H1 (cell line): ENCODE measurements around the gene KRT9. TPM values are rescaled to one million over a fixed set of nuclear protein-coding genes. Genes with fewer than 3 reads are reported as not detected.

Source experiments
- CTCF ChIA-PET: fragments of 300-600 bp; sonication (Branson Sonifier 250); formaldehyde crosslinking; loops from one replicate; lab custom pipeline; 2021; ENCODE audit not compliant: partially characterized antibody; lab: Charles Lee
- POLR2A ChIA-PET: fragments of 300-600 bp; sonication (Branson Sonifier 250); formaldehyde crosslinking; loops from one replicate; lab custom pipeline; 2021; ENCODE audit warnings: inconsistent platforms; ENCODE audit not compliant: partially characterized antibody; lab: Charles Lee
- DNase-seq, 2 experiments: peaks; one replicate each; pipeline versions ENCODE4 v3.0.0 to v3.0.0-alpha.2; 2010 to 2022; ENCODE audit warnings: low spot score in 2 of 2, low read depth in 1 of 2, mixed read lengths in 1 of 2
- FAIRE-seq: peaks from 2 replicates; lab custom pipeline; 2011; peaks lifted over from hg19 to GRCh38; lab: Jason Lieb, UNC
- H2AFZ ChIP-seq: 2 replicates; pipeline ENCODE4 v1.8.1; 2012; ENCODE audit warnings: low read length, inconsistent platforms
- H2AK5ac ChIP-seq: 2 replicates; pipeline ENCODE4 v1.6.1; 2013; ENCODE audit warnings: low read depth, low read length
- H2BK120ac ChIP-seq: replicated peaks from 2 replicates; pipeline ENCODE3; 2013; ENCODE audit warnings: low read depth, low read length, inconsistent platforms
- H2BK12ac ChIP-seq: 2 replicates; pipeline ENCODE4 v1.6.1; 2013; ENCODE audit warnings: low read depth, low read length
- H2BK15ac ChIP-seq: 2 replicates; pipeline ENCODE4 v1.6.1; 2013; ENCODE audit warnings: low read length
- H2BK20ac ChIP-seq: 2 replicates; pipeline ENCODE4 v1.6.1; 2013; ENCODE audit warnings: low read length
- H2BK5ac ChIP-seq: 2 replicates; pipeline ENCODE4 v1.6.1; 2013; ENCODE audit warnings: low read depth, low read length
- H3K14ac ChIP-seq: 2 replicates; pipeline ENCODE4 v1.6.1; 2013; ENCODE audit warnings: inconsistent platforms; ENCODE audit not compliant: insufficient read length
- H3K18ac ChIP-seq: 2 replicates; pipeline ENCODE4 v1.6.1; 2013; ENCODE audit warnings: low read length; ENCODE audit errors: extremely low read depth
- H3K23ac ChIP-seq: 2 replicates; pipeline ENCODE4 v1.6.1; 2013; ENCODE audit warnings: inconsistent platforms; ENCODE audit not compliant: insufficient read length
- H3K23me2 ChIP-seq: 2 replicates; pipeline ENCODE4 v1.6.1; 2013; ENCODE audit warnings: low read depth, low read length
- H3K27ac ChIP-seq: 2 replicates; pipeline ENCODE4 v1.6.1; 2011; ENCODE audit warnings: low read depth, low read length, inconsistent platforms
- H3K27me3 ChIP-seq, 4 experiments: replicated peaks in 1 of 4; 1 replicate in 1 of 4; 2 replicates in 3 of 4; pipeline versions ENCODE4 v1.6.1 to v1.8.1; 2011 to 2013; ENCODE audit warnings: low read length in 3 of 4, mild to moderate bottlenecking in 3 of 4, inconsistent platforms in 2 of 4, mixed read lengths in 2 of 4, moderate library complexity in 1 of 4; ENCODE audit not compliant: control insufficient read depth in 3 of 4, insufficient read depth in 3 of 4; ENCODE audit errors: extremely low read depth in 1 of 4
- H3K36me3 ChIP-seq, 4 experiments: 2 replicates each; pipeline versions ENCODE4 v1.6.1 to v1.8.1; 2011 to 2013; ENCODE audit warnings: mild to moderate bottlenecking in 4 of 4, low read length in 3 of 4, moderate library complexity in 2 of 4, control low read depth in 1 of 4, inconsistent platforms in 1 of 4; ENCODE audit not compliant: insufficient read depth in 4 of 4, control insufficient read depth in 2 of 4
- H3K4ac ChIP-seq: replicated peaks from 2 replicates; pipeline ENCODE3; 2013; ENCODE audit warnings: low read length, low read depth, mixed read lengths, inconsistent platforms; ENCODE audit not compliant: insufficient read length
- H3K4me1 ChIP-seq, 4 experiments: replicated peaks in 1 of 4; 1 replicate in 1 of 4; 2 replicates in 3 of 4; pipeline versions ENCODE4 v1.6.1 to v1.8.1; 2011 to 2013; ENCODE audit warnings: low read length in 3 of 4, inconsistent platforms in 2 of 4, mixed read lengths in 1 of 4; ENCODE audit not compliant: insufficient read depth in 4 of 4, control insufficient read depth in 3 of 4
- H3K4me2 ChIP-seq, 2 experiments: 2 replicates each; pipeline versions ENCODE4 v1.6.1 to v1.8.1; 2011 to 2013; ENCODE audit warnings: low read depth in 2 of 2, low read length in 2 of 2, control low read depth in 1 of 2, inconsistent platforms in 1 of 2, mild to moderate bottlenecking in 1 of 2; ENCODE audit not compliant: insufficient read depth in 1 of 2
- H3K4me3 ChIP-seq, 4 experiments: fragments of 200-600, 300-600 bp in 1 of 4; sonication (generic), shearing (Covaris generic), sonication (Bioruptor Twin) in 1 of 4; 2 replicates each; pipeline versions ENCODE4 v1.5.1 to v1.8.1; 2011 to 2016; ENCODE audit warnings: low read length in 4 of 4, low read depth in 3 of 4, control low read depth in 2 of 4, inconsistent platforms in 2 of 4, mild to moderate bottlenecking in 2 of 4, mixed read lengths in 1 of 4, moderate library complexity in 1 of 4; ENCODE audit not compliant: insufficient read depth in 2 of 4; ENCODE audit errors: extremely low read depth in 1 of 4
- H3K56ac ChIP-seq: replicated peaks from 2 replicates; pipeline ENCODE3; 2013; ENCODE audit warnings: low read depth, mild to moderate bottlenecking, mixed read lengths, low read length, inconsistent platforms; ENCODE audit not compliant: insufficient read length
- H3K79me1 ChIP-seq: 2 replicates; pipeline ENCODE4 v1.6.1; 2013; ENCODE audit warnings: low read depth, low read length, control low read depth
- H3K79me2 ChIP-seq, 2 experiments: 2 replicates each; pipeline versions ENCODE4 v1.6.1 to v1.8.1; 2012 to 2013; ENCODE audit warnings: low read length in 2 of 2, mild to moderate bottlenecking in 2 of 2, inconsistent platforms in 1 of 2; ENCODE audit not compliant: insufficient read depth in 2 of 2, control insufficient read depth in 1 of 2
- H3K9ac ChIP-seq, 4 experiments: replicated peaks in 1 of 4; 1 replicate in 1 of 4; 2 replicates in 3 of 4; pipeline versions ENCODE4 v1.6.1 to v1.8.1; 2011 to 2013; ENCODE audit warnings: low read depth in 3 of 4, low read length in 3 of 4, control low read depth in 2 of 4, mild to moderate bottlenecking in 2 of 4, moderate library complexity in 2 of 4, inconsistent platforms in 1 of 4; ENCODE audit errors: extremely low read depth in 1 of 4
- H3K9me3 ChIP-seq, 2 experiments: 2 replicates each; pipeline versions ENCODE4 v1.6.1 to v1.8.1; 2012 to 2013; ENCODE audit warnings: mild to moderate bottlenecking in 2 of 2, moderate library complexity in 2 of 2, control low read depth in 1 of 2, inconsistent platforms in 1 of 2, low read depth in 1 of 2, low read length in 1 of 2, mixed read lengths in 1 of 2; ENCODE audit not compliant: insufficient read depth in 2 of 2
- H4K20me1 ChIP-seq, 2 experiments: replicated peaks in 1 of 2; 2 replicates each; pipeline versions ENCODE3 to v1.8.1; 2011 to 2013; ENCODE audit warnings: inconsistent platforms in 2 of 2, low read length in 2 of 2, mild to moderate bottlenecking in 1 of 2; ENCODE audit not compliant: insufficient read depth in 2 of 2, control insufficient read depth in 1 of 2
- H4K5ac ChIP-seq: 2 replicates; pipeline ENCODE4 v1.6.1; 2013; ENCODE audit warnings: low read length, low read depth, mixed read lengths, inconsistent platforms; ENCODE audit not compliant: insufficient read length
- H4K8ac ChIP-seq: 2 replicates; pipeline ENCODE4 v1.8.0; 2013; ENCODE audit warnings: mild to moderate bottlenecking, moderate library complexity, low read length, inconsistent platforms; ENCODE audit not compliant: insufficient read depth; ENCODE audit errors: extremely low read depth
- H4K91ac ChIP-seq: replicated peaks from 2 replicates; pipeline ENCODE3; 2013; ENCODE audit warnings: low read length, mixed read lengths, inconsistent platforms; ENCODE audit not compliant: insufficient read length
- WGBS, 2 experiments: shearing (Covaris generic) in 1 of 2; methylation state at CpG; one replicate each; pipeline versions ENCODE4 v1.1.6 to v1.1.7; 2013 to 2015; ENCODE audit warnings: low lambda C conversion rate in 2 of 2, mixed read lengths in 2 of 2, inconsistent platforms in 1 of 2, low coverage in 1 of 2, missing lambda C conversion rate in 1 of 2; ENCODE audit not compliant: insufficient replicate concordance in 2 of 2, insufficient coverage in 1 of 2, insufficient read length in 1 of 2; ENCODE audit errors: extremely low coverage in 1 of 2, missing lambda C conversion rate in 1 of 2; 5-methylcytosine and 5-hydroxymethylcytosine counted together
- polyA plus RNA-seq, 7 experiments: library from polyadenylated mRNA; depleted of rRNA in 3 of 7; stranded (reverse) in 5 of 7; unstranded in 2 of 7; fragments of >200 nt in 5 of 7; fragments of 200-250 nt in 2 of 7; gene quantifications; 1 replicate in 5 of 7; 2 replicates in 1 of 7; 4 replicates in 1 of 7; pipeline versions ENCODE4 v1.2.1 to v1.2.3, GENCODE V29; 2011 to 2013; ENCODE audit warnings: missing spikeins in 2 of 7, mixed read lengths in 2 of 7
- total RNA-seq: library from RNA; stranded (reverse); fragmentation: NEBNext Ultra II Directional; extraction: Animal tissue kit (Norgen Biotek cat#: 25700); gene quantifications from 2 replicates; pipeline ENCODE4 v1.2.1, GENCODE V29; 2021

Gene KRT9
- total and polyA plus RNA-seq, 2 of the 8 experiments (the other 6 are each of a cell fraction or from before 2014, with no cell fraction given): not detected

GRCh38 chr17:41523225-41523593 is 48.6 kb downstream of the KRT9 start:
- H3K56ac ChIP-seq: no peak overlapping the region
- no peak overlapping the region for H4K8ac ChIP-seq
- peaks cover 5% of the 10 kb centered on the region; the same call in 1 of the 2 replicates for H3K79me1 ChIP-seq
- H3K18ac ChIP-seq: no peak overlapping the region
- peaks cover 12 to 38% (median 19%) of the 10 kb centered on the region in 4 experiments for H3K36me3 ChIP-seq
- no peak overlapping the region for H4K91ac ChIP-seq
- WGBS, 2 experiments: 90% methylated on average over 4 of the region's 4 CpGs; no CpG with 5 or more reads in 1 of the 2 experiments
- no peak overlapping the region for H3K14ac ChIP-seq
- DNase-seq (no peak), FAIRE-seq (no peak)
- H3K79me2 ChIP-seq: peaks cover 0 to 13% of the 10 kb centered on the region in 2 experiments; a peak in 3 of 4 replicates
- H3K27ac ChIP-seq: no peak overlapping the region
- H3K23ac ChIP-seq: no peak overlapping the region
- H4K20me1 ChIP-seq: peaks cover 4 to 12% of the 10 kb centered on the region in 2 experiments
- H4K5ac ChIP-seq: no peak overlapping the region
- H2BK5ac ChIP-seq: no peak overlapping the region
- no peak overlapping the region for H3K9ac ChIP-seq
- no peak overlapping the region for H2AK5ac ChIP-seq
- no peak overlapping the region for H2BK20ac ChIP-seq
- no peak overlapping the region for H2BK15ac ChIP-seq
- H2AFZ ChIP-seq: no peak overlapping the region
- H2BK120ac ChIP-seq: no peak overlapping the region
- H3K4me1 ChIP-seq: peaks cover 0 to 19% (median 12%) of the 10 kb centered on the region in 4 experiments; a peak in 6 of 7 replicates
- H2BK12ac ChIP-seq: no peak overlapping the region
- H3K4me2 ChIP-seq: no peak overlapping the region
- H3K23me2 ChIP-seq: peaks cover 6% of the 10 kb centered on the region; the same call in 1 of the 2 replicates
- no peaks in the 10 kb centered on the region for H3K27me3 ChIP-seq
- no peaks in the 10 kb centered on the region for H3K9me3 ChIP-seq
- POLR2A ChIA-PET: interaction anchor here (0.6 to 11.0 kb wide), 4 partner anchors 20 to 501 kb away, joined by 3 to 293 read pairs (median 6); no protein-coding TSS in a partner anchor
- H3K4ac ChIP-seq: no peak overlapping the region
- H3K4me3 ChIP-seq: no peak overlapping the region
- CTCF ChIA-PET: interaction anchor here (0.9 to 4.6 kb wide), 4 partner anchors 22 to 141 kb away, joined by 3 to 34 read pairs (median 6); no protein-coding TSS in a partner anchor
